GM12878 (cell line): ENCODE measurements around the gene CAPN14. TPM values are rescaled to one million over a fixed set of nuclear protein-coding genes. Genes with fewer than 3 reads are reported as not detected.

Experiments used
- ATAC-seq: fragments of 200-7000 bp; cut with Tn5 transposase; 3 replicates; pipeline ENCODE4 v1.9.1; 2020; ENCODE audit warnings: mild to moderate bottlenecking, moderate library complexity
- BruUV-seq: library from RNA; stranded (reverse); fragments of 400-500 nt; replicated peaks from 2 replicates; lab custom pipeline; 2021; lab: Mats Ljungman, UMichigan
- CTCF ChIA-PET: fragments of 300-600 bp; sonication (Branson Sonifier 250); formaldehyde crosslinking; extraction: SDS; loops from one replicate; lab custom pipeline; 2021; ENCODE audit warnings: inconsistent platforms; lab: Yijun Ruan, JAX
- POLR2A ChIA-PET: fragments of 350-600 bp; formaldehyde crosslinking; extraction: SDS; loops from one replicate; lab custom pipeline; 2021; ENCODE audit warnings: inconsistent platforms; lab: Charles Lee
- RAD21 ChIA-PET: fragments of 300-600 bp; sonication (Branson Sonifier 250); formaldehyde crosslinking; loops from one replicate; lab custom pipeline; 2023; ENCODE audit warnings: antibody characterized with exemption; ENCODE audit not compliant: unreplicated experiment; lab: Charles Lee
- SMC1A ChIA-PET: fragments of 300-600 bp; sonication (Branson Sonifier 250); formaldehyde crosslinking; loops from one replicate; lab custom pipeline; 2023; ENCODE audit not compliant: unreplicated experiment, uncharacterized antibody; lab: Charles Lee
- DNase-seq: peaks from one replicate; pipeline ENCODE4 v3.0.0-alpha.2; 2011; ENCODE audit warnings: low read depth, low spot score
- FAIRE-seq: peaks from 3 replicates; lab custom pipeline; 2011; peaks lifted over from hg19 to GRCh38; lab: Jason Lieb, UNC
- H2AFZ ChIP-seq: 2 replicates; pipeline ENCODE4 v1.6.0; 2011; ENCODE audit warnings: low read depth, low read length, control low read depth; ENCODE audit not compliant: control insufficient read depth
- H3K27ac ChIP-seq: 2 replicates; pipeline ENCODE4 v1.5.1; 2011; ENCODE audit warnings: control low read depth; ENCODE audit not compliant: control insufficient read depth, insufficient read depth
- H3K27me3 ChIP-seq, 2 experiments: replicated peaks in 1 of 2; 2 replicates each; pipeline versions ENCODE4 v1.6.0 to v1.6.1; 2011; ENCODE audit warnings: low read length in 1 of 2; ENCODE audit not compliant: control insufficient read depth in 2 of 2, insufficient read depth in 2 of 2
- H3K36me3 ChIP-seq, 2 experiments: 2 replicates each; pipeline ENCODE4 v1.5.1; 2011; ENCODE audit warnings: low read length in 1 of 2; ENCODE audit not compliant: control insufficient read depth in 2 of 2, insufficient read depth in 2 of 2
- H3K4me1 ChIP-seq: 2 replicates; pipeline ENCODE4 v1.6.1; 2011; ENCODE audit warnings: mild to moderate bottlenecking, low read length, moderate library complexity, mixed read lengths; ENCODE audit not compliant: control insufficient read depth, insufficient read depth
- H3K4me2 ChIP-seq: 2 replicates; pipeline ENCODE4 v1.6.0; 2011; ENCODE audit warnings: control low read depth; ENCODE audit not compliant: control insufficient read depth, insufficient read depth
- H3K4me3 ChIP-seq: fragments of 200-600 bp; sonication (generic); 2 replicates; pipeline ENCODE4 v1.5.1; 2016
- H3K79me2 ChIP-seq: 2 replicates; pipeline ENCODE4 v1.6.0; 2011; ENCODE audit warnings: low read length; ENCODE audit not compliant: control insufficient read depth, insufficient read depth
- H3K9ac ChIP-seq: 2 replicates; pipeline ENCODE4 v1.8.0; 2011; ENCODE audit warnings: low read length, control low read depth, mixed read lengths; ENCODE audit not compliant: control insufficient read depth, insufficient read depth
- H3K9me3 ChIP-seq: replicated peaks from 3 replicates; pipeline ENCODE4 v1.5.1; 2011; ENCODE audit warnings: mild to moderate bottlenecking, low read length; ENCODE audit not compliant: control insufficient read depth, insufficient read depth
- H4K20me1 ChIP-seq: 2 replicates; pipeline ENCODE4 v1.6.0; 2011; ENCODE audit not compliant: control insufficient read depth, insufficient read depth
- HDGF ChIP-seq: fragments of 450-650 bp; IDR thresholded peaks from 2 replicates; pipeline ENCODE4 v1.6.1; 2016; ENCODE audit warnings: antibody characterized with exemption
- JUNB ChIP-seq: IDR thresholded peaks from 2 replicates; pipeline ENCODE4 v1.6.1; 2016; ENCODE audit warnings: antibody characterized with exemption, mild to moderate bottlenecking
- KAT2A ChIP-seq: conservative IDR thresholded peaks from 2 replicates; pipeline ENCODE4 v1.6.1; 2011; ENCODE audit warnings: low read depth, low read length; ENCODE audit not compliant: control insufficient read depth
- LARP7 ChIP-seq: fragments of 450-650 bp; IDR thresholded peaks from 2 replicates; pipeline ENCODE4 v1.6.1; 2017; ENCODE audit warnings: mild to moderate bottlenecking
- PAX5 ChIP-seq: IDR thresholded peaks from 2 replicates; pipeline ENCODE4 v1.6.1; 2011; ENCODE audit warnings: low read depth, low read length, borderline replicate concordance
- RELA ChIP-seq: fragments of 450-650 bp; IDR thresholded peaks from 2 replicates; pipeline ENCODE4 v1.8.0; 2014; ENCODE audit warnings: borderline replicate concordance; ENCODE audit not compliant: partially characterized antibody
- SMARCA5 ChIP-seq: fragments of 450-650 bp; IDR thresholded peaks from 2 replicates; pipeline ENCODE4 v1.6.1; 2017; ENCODE audit warnings: mild to moderate bottlenecking
- SMC3 ChIP-seq: IDR thresholded peaks from 2 replicates; pipeline ENCODE4 v1.6.1; 2011; ENCODE audit warnings: low read length, improper control_type of control experiment, borderline replicate concordance
- TARDBP ChIP-seq: IDR thresholded peaks from 2 replicates; pipeline ENCODE4 v1.6.1; 2016; ENCODE audit warnings: borderline replicate concordance
- ZNF207 ChIP-seq: fragments of 450-650 bp; IDR thresholded peaks from 2 replicates; pipeline ENCODE4 v1.6.1; 2014; ENCODE audit warnings: antibody characterized with exemption, mild to moderate bottlenecking, borderline replicate concordance
- ZNF24 ChIP-seq: fragments of 450-650 bp; IDR thresholded peaks from 2 replicates; pipeline ENCODE4 v1.6.1; 2017; ENCODE audit warnings: antibody characterized with exemption, mild to moderate bottlenecking
- ZNF384 ChIP-seq: IDR thresholded peaks from 2 replicates; pipeline ENCODE4 v1.6.1; 2012; ENCODE audit warnings: low read depth, mild to moderate bottlenecking, low read length, improper control_type of control experiment, borderline replicate concordance
- WGBS: methylation state at CpG from one replicate; pipeline ENCODE4 v1.1.6; 2016; ENCODE audit warnings: low lambda C conversion rate; ENCODE audit not compliant: insufficient replicate concordance, insufficient coverage; ENCODE audit errors: missing lambda C conversion rate; 5-methylcytosine and 5-hydroxymethylcytosine counted together
- in situ Hi-C: fragments of 300-500 bp; cut with MboI; formaldehyde crosslinking; loops from 9 replicates; pipeline ENCODE4 v1.14.3; 2018; ENCODE audit warnings: mixed read lengths
- intact Hi-C: fragments of 100-400 bp; cut with micrococcal nuclease; formaldehyde crosslinking; loops from one replicate; pipeline ENCODE4 v1.14.2; 2022; ENCODE audit not compliant: unreplicated experiment
- polyA plus RNA-seq, 11 experiments: library from polyadenylated mRNA; depleted of rRNA in 4 of 11; unstranded in 6 of 11; stranded (reverse) in 5 of 11; fragments of >200 nt; fragmentation: Nextera tagmentation in 4 of 11; fragmentation: Illumina TruSeq in 1 of 11; extraction: Ambion mirVana in 4 of 11; extraction: Trizol in 1 of 11; gene quantifications; 1 replicate in 1 of 11; 2 replicates in 10 of 11; pipeline versions ENCODE4 v1.2.1 to v1.2.3, GENCODE V29; 2011 to 2016; ENCODE audit warnings: inconsistent platforms in 2 of 11, missing spikeins in 2 of 11, low read depth in 1 of 11
- total RNA-seq, 4 experiments: library from RNA; depleted of rRNA in 3 of 4; stranded (reverse); fragments of >200 nt in 3 of 4; fragmentation: Illumina TruSeq in 1 of 4; extraction: Trizol in 1 of 4; gene quantifications; 2 replicates each; pipeline versions ENCODE4 v1.2.1 to v1.2.3, GENCODE V29; 2013 to 2021
- TF ChIP-seq, protein P1 (sequence below): IDR thresholded peaks from 2 replicates; pipeline ENCODE4 v1.6.1; 2012; ENCODE audit warnings: low read depth, low read length, improper control_type of control experiment
- TF ChIP-seq, protein P2 (sequence below): fragments of 450-650 bp; IDR thresholded peaks from 2 replicates; pipeline ENCODE4 v1.6.1; 2016; ENCODE audit warnings: mild to moderate bottlenecking, moderate library complexity, borderline replicate concordance

Gene CAPN14
- total and polyA plus RNA-seq, 10 of the 15 experiments (the other 5 are each of a cell fraction or from before 2014, with no cell fraction given), result 0.08 to 1.5 (median 1.1) TPM

DNA sequence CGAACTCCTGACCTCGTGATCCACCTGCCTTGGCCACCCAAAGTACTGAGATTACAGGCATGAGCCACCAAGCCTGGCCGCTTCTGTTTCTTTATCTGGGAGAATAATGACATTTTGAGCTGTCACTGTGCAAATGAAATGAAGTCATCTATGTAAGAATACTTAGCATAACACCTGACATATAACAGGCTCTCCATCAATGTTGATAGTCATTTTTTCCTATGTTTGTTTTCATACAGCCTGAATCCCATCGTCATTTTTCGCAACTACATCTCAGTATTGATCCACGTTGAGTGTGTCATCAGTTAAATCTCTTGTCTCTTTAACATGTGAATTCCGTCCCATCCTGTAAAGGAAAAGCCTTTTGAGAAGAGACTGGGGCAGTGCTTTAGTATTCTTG lies 6.4 kb upstream of the CAPN14 start:
- no peaks in the 10 kb centered on the region for H3K79me2 ChIP-seq
- H2AFZ ChIP-seq, result no peak overlapping the region
- intact Hi-C loops, result no loop called here
- in situ Hi-C loops, result no loop called here
- ChIA-PET POLR2A (interaction anchor here (0.5 kb wide), 1 partner anchor 511 kb away, joined by 7 read pairs; no protein-coding TSS in a partner anchor), CTCF (interaction anchor here (2.2 kb wide), 1 partner anchor 10 kb away, joined by 7 read pairs; the partner anchor contains the start of gene EHD3), SMC1A (no interaction called here), RAD21 (no interaction called here)
- TF ChIP-seq RELA (no peak), SMC3 (no peak), SMARCA5 (no peak), ZNF384 (no peak), TARDBP (no peak), PAX5 (no peak), JUNB (no peak), ZNF207 (no peak), KAT2A (no peak), LARP7 (no peak), HDGF (no peak), ZNF24 (no peak)
- TF ChIP-seq, protein P1, sequence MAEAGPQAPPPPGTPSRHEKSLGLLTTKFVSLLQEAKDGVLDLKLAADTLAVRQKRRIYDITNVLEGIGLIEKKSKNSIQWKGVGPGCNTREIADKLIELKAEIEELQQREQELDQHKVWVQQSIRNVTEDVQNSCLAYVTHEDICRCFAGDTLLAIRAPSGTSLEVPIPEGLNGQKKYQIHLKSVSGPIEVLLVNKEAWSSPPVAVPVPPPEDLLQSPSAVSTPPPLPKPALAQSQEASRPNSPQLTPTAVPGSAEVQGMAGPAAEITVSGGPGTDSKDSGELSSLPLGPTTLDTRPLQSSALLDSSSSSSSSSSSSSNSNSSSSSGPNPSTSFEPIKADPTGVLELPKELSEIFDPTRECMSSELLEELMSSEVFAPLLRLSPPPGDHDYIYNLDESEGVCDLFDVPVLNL, result no peak
- TF ChIP-seq, protein P2, sequence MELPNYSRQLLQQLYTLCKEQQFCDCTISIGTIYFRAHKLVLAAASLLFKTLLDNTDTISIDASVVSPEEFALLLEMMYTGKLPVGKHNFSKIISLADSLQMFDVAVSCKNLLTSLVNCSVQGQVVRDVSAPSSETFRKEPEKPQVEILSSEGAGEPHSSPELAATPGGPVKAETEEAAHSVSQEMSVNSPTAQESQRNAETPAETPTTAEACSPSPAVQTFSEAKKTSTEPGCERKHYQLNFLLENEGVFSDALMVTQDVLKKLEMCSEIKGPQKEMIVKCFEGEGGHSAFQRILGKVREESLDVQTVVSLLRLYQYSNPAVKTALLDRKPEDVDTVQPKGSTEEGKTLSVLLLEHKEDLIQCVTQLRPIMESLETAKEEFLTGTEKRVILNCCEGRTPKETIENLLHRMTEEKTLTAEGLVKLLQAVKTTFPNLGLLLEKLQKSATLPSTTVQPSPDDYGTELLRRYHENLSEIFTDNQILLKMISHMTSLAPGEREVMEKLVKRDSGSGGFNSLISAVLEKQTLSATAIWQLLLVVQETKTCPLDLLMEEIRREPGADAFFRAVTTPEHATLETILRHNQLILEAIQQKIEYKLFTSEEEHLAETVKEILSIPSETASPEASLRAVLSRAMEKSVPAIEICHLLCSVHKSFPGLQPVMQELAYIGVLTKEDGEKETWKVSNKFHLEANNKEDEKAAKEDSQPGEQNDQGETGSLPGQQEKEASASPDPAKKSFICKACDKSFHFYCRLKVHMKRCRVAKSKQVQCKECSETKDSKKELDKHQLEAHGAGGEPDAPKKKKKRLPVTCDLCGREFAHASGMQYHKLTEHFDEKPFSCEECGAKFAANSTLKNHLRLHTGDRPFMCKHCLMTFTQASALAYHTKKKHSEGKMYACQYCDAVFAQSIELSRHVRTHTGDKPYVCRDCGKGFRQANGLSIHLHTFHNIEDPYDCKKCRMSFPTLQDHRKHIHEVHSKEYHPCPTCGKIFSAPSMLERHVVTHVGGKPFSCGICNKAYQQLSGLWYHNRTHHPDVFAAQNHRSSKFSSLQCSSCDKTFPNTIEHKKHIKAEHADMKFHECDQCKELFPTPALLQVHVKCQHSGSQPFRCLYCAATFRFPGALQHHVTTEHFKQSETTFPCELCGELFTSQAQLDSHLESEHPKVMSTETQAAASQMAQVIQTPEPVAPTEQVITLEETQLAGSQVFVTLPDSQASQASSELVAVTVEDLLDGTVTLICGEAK, result no peak
- H3K4me2 ChIP-seq, result no peak overlapping the region
- ATAC-seq (no peak), DNase-seq (no peak), FAIRE-seq (no peak)
- no peaks in the 10 kb centered on the region for H3K27me3 ChIP-seq
- no peaks in the 10 kb centered on the region for H3K36me3 ChIP-seq
- WGBS, result 23% methylated on average over 7 of the region's 7 CpGs
- peaks cover 20% of the 10 kb centered on the region for H3K4me1 ChIP-seq
- no TSS peak for BruUV-seq
- no peaks in the 10 kb centered on the region for H4K20me1 ChIP-seq
- no peak overlapping the region for H3K9ac ChIP-seq
- H3K27ac ChIP-seq, result no peak overlapping the region
- no peaks in the 10 kb centered on the region for H3K9me3 ChIP-seq
- no peak overlapping the region for H3K4me3 ChIP-seq
